EL (cell line): ENCODE data around the gene ZNF81.
"Not testable (repeated sequence)": the region's sequence is repeated elsewhere in the genome, so short reads cannot be mapped to it uniquely, and the experiment has no call there.

Experiments
- DNase-seq: peaks from one replicate; pipeline ENCODE4 v3.0.0-alpha.2; 2016

ZNF81 gene

GRCh38 chrX:47936940-47937317, 100.2 kb downstream of the ZNF81 start:
- no peak for DNase-seq

- no peak for DNase-seq
Measured at GRCh38 chrX:47940448-47940847, 103.7 kb downstream of the ZNF81 start.

DNA sequence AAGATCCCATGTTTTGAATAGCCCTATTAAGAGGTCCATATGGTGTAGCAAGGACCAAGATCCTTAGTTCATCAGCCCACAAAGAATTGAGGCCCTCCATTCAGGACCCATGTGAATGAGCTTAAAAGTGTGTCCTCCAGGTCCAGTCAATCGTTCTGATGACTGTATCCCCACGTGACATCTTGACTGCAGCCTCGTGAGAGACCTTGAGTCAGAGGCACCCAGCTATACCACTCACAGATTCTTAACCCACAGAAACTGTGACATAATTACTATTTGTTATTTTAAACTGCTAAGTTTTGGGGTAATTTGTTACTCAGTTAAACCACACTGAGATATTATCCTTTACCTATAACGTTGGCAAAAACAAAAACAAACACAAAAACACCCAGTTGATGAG, 104.7 kb downstream of the ZNF81 start:
- DNase-seq: no peak

GRCh38 chrX:47955295-47955694, 118.6 kb downstream of the ZNF81 start:
- not testable (repeated sequence) for DNase-seq

DNA sequence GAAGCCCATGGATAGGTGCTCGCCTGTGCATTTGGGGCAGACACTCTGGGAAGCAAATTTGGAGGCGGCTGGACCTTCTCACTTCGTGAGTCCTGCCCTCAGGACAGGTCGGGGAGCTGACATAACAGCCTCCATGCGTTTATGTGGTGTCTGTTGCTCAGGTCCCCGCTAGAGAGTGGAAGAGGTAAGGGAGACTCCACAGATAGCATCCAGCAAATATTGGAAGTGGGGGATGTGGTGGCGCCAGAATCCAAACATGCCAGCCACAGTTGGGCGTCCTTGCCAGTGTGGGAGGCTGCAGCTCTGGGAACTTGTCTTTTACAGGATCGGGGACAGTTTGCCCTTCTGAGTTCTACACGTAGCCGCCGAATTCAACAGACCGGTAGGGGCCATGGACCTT, 119.3 kb downstream of the ZNF81 start:
- DNase-seq: no peak

DNA sequence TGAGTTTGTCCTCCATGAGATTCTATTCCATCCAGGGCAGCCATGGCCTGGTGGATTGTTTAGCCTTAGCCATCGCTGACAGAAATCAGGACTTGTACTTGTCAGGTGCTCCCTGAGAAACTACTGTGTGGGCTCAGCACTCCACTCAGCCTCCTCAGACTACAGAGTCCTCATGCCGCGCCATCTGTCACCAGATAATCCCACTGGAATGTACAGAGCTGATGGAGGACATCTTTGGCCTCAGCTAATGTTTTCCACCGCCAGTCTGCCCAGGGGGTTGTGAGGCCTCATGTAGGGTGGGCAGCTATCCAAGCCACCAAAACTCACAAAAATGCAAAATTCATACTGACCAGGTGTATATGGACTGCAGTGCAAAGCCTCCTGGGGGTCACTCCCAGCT, 121.5 kb downstream of the ZNF81 start:
- not testable (repeated sequence) for DNase-seq

DNA sequence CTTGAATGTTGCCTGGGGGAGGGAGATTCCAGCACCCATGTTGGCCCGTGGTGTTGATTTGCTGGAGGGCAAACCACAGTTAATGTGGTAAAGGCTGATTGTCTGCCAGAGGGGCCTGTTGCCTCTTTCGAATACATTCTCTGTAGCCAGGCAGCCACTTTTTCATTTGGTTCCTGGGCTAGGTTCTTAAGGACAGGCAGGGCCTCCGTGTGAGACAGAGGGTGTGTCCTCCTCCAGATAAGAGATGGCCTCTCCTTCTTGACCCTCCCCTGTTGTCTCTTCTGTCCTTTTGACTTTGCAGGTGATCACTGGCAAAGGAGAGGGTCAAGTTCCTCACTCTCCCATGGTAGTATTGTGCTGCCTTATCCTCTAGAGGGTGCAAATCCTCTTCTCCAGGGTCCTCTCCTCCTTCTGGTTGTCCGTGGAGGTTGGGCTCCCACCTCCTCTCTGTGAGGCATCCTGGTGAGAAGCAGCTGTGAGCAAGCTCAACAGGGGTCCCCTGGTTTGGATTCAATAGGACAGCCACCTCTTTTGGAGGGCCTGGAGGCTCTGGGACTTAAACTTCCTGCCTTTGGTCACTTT, 122.2 kb downstream of the ZNF81 start:
- DNase-seq: peak; percentile 4

- DNase-seq: no peak
Measured at GRCh38 chrX:47960406-47960805, 123.7 kb downstream of the ZNF81 start.

DNA sequence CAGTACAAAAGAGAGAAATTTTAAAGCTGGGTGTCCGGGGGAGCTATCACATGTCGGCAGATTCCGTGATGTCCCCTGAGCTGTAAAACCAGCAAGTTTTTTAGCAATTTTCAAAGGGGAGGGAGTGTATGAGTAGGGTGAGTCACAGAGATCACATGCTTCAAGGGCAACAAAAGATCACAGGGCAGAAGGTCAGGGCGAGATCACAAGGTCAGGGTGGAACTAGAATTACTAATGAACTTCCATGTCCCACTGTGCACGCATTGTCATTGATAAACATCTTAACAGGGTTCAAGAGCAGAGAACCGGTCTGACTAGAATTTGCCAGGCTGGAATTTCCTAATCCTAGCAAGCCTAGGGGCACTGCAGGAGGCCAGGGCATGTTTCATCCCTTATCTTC, 125.1 kb downstream of the ZNF81 start:
- DNase-seq: not testable (repeated sequence)

DNA sequence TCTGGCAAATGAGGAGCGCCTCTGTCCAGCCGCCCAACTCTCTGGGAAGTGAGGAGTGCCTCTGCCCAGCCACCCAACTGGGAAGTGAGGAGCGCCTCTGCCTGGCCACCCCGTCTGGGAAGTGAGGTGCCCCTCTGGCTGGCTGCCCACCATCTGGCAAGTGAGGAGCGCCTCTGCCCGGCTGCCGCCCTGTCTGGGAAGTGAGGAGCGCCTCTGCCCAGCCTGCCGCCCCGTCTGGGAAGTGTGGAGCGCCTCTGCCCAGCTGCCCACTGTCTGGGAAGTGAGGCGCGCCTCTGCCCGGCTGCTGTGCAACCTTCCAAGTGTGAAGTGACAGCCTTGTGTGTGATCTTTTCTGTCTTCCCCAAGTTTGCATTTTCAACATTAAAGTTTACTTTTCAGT, 128.8 kb downstream of the ZNF81 start:
- not testable (repeated sequence) for DNase-seq
